Measurements from ENCODE around the gene BSDC1.

BSDC1 gene

GRCh38 chr1:32393832-32394140 lies 455 bp downstream of the BSDC1 start:
- DNase-seq (ENCODE audit: low spot score): peak; percentile 77

GRCh38 chr1:32393136-32393535 lies 1.1 kb downstream of the BSDC1 start:
- peak; percentile 56 for DNase-seq (ENCODE audit: low spot score)

GRCh38 chr1:32392325-32392724 lies 1.9 kb downstream of the BSDC1 start:
- peak; percentile 51 for DNase-seq (ENCODE audit: low spot score)

- DNase-seq (ENCODE audit: low spot score): peak; percentile 97
These were observed 3.1 kb downstream of the BSDC1 start for GRCh38 chr1:32390904-32391870.

GRCh38 chr1:32388641-32389040 lies 5.6 kb downstream of the BSDC1 start:
- peak; percentile 18 for DNase-seq (ENCODE audit: low spot score)

DNA sequence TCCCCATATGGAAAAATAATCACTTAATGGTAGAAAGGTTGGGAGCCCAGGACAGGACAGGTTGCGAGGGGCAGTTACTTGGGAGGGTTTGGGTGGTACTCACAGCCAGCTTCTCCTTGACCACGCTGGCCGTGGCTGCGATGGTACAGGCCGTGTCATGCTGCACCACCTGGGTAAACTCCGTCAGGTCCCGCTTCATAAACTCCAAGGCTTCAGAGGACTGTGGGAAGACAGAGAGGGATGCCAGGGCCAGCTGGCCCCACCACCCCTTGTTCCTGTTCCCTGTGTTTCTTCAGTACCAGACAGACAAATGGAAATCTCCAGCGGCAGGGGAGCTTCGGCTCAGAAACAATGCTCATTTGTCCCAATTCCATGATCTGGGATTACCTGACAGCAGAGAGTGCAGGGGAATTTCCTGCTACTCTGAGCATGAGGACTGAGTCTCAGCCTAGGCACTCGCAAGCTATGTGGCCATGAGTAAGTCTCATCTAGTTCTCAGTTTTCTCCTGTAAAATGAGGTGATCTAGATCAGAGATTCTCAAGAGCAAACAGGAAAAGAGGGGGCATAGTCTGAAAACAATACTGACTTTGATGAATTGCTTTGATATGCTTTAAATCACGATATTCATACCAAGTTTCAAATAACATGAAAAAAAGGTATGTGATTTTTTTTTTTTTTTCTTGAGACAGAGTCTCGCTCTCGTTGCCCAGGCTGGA lies 7.4 kb downstream of the BSDC1 start:
- no peak for DNase-seq (ENCODE audit: low spot score)

- DNase-seq (ENCODE audit: low spot score): no peak
These were observed 14.2 kb downstream of the BSDC1 start for GRCh38 chr1:32380057-32380456.

DNA sequence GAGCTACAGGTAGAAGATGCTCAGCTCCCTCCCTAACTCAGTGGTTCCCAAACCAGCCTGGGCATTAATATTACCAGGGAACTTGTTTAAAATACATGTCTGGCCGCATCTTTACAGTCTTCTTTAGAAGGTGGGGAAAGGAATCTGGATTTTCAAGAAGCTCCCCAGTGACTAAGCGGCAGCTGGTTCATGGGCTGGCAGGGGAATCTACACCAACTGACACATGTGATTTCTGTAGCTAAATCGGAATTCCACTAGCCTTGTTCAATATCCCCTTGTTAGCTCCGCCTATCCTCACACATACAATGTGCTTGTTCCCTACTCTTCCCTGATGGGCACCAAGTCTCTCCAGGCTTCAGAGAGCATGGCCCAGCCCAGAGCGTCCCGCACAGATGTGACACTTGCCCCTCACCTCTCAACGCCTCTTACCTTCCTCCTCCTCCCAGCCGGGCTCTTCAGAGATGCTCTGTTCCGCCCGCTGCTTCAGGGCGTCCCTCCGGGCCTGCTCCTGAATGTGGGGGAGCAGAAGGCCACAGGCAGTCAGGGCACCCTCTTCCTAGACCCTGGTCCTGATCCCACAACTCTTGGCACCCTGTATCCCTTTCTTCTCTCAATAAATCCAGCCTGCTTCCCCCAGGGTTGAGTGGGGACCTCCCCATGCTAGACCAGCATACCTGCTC lies 16.6 kb downstream of the BSDC1 start:
- no peak for DNase-seq (ENCODE audit: low spot score)

DNA sequence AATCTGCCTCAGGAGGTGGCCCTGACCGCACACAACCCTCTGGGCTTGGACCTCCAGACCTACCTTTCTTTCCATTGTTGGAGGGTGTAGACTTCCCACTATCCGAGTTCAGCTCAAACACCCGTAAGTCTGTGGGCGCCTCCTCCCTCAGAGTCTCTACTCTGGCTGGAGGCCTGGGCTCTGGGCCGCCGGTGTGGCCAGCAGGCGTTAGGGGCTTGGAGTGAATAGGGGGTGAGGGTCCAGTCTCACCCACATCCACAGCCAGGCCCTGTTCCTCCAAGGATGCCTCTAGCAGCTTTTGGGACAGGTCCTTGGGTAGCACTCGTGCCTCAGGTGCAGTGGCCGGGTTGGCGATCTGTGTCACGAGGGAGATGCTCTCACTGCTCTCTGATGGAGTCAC lies 18.0 kb downstream of the BSDC1 start:
- DNase-seq (ENCODE audit: low spot score): no peak

GRCh38 chr1:32373996-32374592 lies 20.1 kb downstream of the BSDC1 start:
- no peak for DNase-seq (ENCODE audit: low spot score)

- DNase-seq (ENCODE audit: low spot score): no peak
These were observed 22.0 kb downstream of the BSDC1 start for GRCh38 chr1:32372149-32372756.

- DNase-seq (ENCODE audit: low spot score): no peak
These were observed 26.2 kb downstream of the BSDC1 start for GRCh38 chr1:32367912-32368635.

- no peak for DNase-seq (ENCODE audit: low spot score)
These were observed 28.8 kb downstream of the BSDC1 start for GRCh38 chr1:32365445-32365844.

- DNase-seq (ENCODE audit: low spot score): no peak
These were observed 29.4 kb downstream of the BSDC1 start for GRCh38 chr1:32364836-32365235.

DNA sequence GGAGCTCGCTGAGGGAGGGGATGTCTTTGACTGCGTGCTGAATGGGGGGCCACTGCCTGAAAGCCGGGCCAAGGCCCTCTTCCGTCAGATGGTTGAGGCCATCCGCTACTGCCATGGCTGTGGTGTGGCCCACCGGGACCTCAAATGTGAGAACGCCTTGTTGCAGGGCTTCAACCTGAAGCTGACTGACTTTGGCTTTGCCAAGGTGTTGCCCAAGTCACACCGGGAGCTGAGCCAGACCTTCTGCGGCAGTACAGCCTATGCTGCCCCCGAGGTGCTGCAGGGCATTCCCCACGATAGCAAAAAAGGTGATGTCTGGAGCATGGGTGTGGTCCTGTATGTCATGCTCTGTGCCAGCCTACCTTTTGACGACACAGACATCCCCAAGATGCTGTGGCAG lies 30.5 kb downstream of the BSDC1 start:
- DNase-seq (ENCODE audit: low spot score): no peak

DNA sequence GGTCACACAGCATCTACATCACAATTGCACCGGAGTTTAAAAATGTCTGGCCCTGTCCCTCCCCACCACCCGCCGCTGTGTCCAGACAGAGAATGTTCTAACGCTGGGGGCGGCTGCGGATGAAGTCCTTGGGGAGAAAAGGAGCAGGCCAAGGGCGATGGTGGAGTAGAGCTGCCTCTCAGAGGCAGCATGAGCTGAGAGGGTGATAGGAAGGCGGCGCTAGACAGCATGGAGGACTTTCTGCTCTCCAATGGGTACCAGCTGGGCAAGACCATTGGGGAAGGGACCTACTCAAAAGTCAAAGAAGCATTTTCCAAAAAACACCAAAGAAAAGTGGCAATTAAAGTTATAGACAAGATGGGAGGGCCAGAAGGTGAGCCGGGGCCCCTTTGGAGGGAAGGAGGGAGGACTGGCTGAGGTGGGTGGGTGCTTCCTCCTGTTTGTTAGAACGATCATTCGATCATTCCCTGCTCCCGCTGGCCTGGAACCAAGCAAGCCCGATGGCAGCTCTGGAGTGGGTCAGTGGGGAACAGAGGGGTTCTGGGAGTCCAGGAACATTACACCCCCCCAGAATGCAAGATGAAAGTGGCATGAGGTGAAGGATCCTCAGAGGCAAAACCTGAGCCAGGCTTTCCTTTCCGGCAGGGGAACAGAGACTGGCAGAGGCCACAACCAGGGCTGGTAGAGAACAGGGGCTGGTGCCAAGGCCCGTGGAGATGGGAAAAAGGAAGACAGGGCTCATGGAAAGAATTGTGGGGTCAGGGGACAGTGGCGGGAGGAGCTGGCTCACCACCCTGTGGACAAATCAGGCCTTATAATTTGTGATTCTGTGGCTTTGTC lies 31.5 kb downstream of the BSDC1 start, which contains the start of the genes FAM229A and TSSK3:
Gene FAM229A, minus strand, starts transcription at position 12 of the 840 bp plus-strand sequence. CDS start 394 bp downstream, outside the sequence.
Gene TSSK3, plus strand, starts transcription at position 66 of the 840 bp plus-strand sequence. Its CDS starts 163 bp downstream, at position 229.
- DNase-seq (ENCODE audit: low spot score): no peak

DNA sequence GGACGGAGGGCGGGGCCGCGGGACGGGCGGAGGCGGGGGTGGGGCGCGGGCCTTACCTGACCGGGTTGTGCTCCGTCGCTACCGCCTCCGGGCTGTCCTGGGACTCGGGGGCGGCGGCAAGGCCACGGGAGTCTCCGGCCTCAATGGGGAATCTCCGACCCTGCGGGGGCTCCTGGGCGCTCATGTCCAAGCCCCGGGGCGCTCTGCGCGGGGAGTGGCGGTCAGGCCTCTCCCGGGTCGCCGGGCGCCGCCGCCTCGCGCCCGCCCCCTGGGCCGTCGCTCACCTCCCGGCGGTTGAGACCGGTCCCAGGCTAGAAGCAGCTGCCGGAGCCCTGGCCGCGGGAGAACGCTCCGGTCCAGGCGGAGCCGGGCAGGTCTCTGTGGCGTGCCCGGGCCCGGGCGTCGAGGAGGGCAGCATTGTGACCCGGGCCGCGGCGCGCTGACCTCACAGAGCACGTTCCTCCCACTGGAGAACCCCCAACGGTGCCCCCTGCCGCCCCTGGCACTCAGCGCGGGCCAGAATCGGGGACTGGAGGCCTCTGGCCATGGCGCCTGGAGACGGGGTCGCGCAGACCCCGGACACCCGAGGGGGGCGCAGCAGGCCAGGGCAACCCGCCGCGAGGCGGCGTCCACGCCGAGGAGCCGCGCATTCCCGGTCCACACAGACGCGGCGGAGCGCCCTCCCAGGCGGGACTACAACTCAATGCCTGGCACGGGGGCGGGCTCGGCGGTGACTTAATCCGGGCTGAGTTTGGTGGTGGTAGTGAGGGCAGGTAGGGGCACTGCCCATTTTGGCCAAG lies 32.4 kb downstream of the BSDC1 start:
- DNase-seq (ENCODE audit: low spot score): peak; percentile 17

DNA sequence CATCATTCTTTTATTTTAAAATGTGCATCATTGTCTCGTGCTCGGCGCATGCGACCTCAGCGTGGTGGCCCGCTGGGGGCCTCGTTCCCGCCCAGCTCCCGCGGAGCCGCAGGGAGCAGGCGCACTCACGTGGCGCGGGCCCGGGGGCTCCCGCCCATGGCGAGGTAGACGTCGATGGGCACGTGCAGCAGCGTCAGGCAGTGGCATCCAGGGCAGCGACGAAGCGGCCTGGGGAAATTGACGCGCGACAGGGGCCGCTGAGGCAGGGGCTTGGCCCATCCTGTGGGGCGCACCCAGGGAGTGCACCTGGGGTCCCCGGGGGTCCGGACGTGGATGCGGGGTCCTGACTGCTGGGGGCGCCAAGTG lies 33.0 kb downstream of the BSDC1 start:
- no peak for DNase-seq (ENCODE audit: low spot score)

GRCh38 chr1:32358435-32358834 lies 35.8 kb downstream of the BSDC1 start:
- no peak for DNase-seq (ENCODE audit: low spot score)
